Measurements from ENCODE around the gene CSF1R.

Gene CSF1R

DNA sequence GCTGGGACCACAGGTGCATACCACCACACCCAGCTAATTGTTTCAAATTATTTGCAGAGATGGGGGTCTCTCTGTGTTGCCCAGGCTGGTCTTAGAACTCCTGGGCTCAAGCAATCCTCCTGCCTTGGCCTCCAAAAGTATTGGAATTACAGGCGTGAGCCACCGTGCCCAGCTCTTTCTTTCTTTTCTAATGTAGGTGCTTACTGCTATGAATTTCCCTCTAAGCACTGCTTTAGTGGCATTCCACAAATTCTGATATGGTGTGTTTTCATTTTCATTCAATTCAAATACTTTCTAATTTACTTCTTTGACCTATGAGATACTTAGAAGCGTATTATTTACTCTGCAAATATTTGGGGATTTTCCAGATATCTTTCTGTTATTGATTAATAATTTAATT lies 70.9 kb downstream of the CSF1R start:
- Mint-ChIP-seq H3K9me3 (peaks cover 6% of the 10 kb centered on the region), H3K27ac (no peak overlapping the region), H3K36me3 (peaks cover 71% of the 10 kb centered on the region), H3K4me1 (peaks cover 2% of the 10 kb centered on the region), H3K27me3 (no peaks in the 10 kb centered on the region), H3K4me3 (no peak overlapping the region)
- CTCF ChIA-PET = interaction anchor here (0.6 kb wide), 1 partner anchor 13 kb away, joined by 3 read pairs; no protein-coding TSS in a partner anchor
- DNase-seq = no peak

DNA sequence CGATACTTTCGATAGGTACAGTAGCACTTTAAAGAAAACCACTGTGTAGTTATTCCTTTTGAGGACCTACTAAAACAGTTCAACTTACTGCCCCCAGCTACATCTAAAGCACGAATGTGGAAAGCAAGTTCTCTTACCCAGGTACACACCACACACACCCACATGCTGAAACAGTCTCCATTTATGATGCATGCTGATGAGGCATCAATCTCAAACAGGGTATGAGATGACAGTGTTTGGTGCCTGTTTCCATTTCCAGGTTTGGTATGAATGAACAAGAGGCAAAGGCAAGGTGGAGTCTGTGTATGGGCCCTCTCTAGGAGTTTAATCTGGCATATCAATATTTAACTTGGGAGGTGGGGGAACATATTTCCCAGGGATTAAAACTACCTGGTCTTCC lies 71.9 kb downstream of the CSF1R start:
- Mint-ChIP-seq H3K27ac (no peak overlapping the region), H3K9me3 (peaks cover 6% of the 10 kb centered on the region), H3K4me1 (no peaks in the 10 kb centered on the region), H3K4me3 (no peak overlapping the region), H3K36me3 (peaks cover 77% of the 10 kb centered on the region), H3K27me3 (no peaks in the 10 kb centered on the region)
- CTCF ChIA-PET = no interaction called here
- DNase-seq = no peak

DNA sequence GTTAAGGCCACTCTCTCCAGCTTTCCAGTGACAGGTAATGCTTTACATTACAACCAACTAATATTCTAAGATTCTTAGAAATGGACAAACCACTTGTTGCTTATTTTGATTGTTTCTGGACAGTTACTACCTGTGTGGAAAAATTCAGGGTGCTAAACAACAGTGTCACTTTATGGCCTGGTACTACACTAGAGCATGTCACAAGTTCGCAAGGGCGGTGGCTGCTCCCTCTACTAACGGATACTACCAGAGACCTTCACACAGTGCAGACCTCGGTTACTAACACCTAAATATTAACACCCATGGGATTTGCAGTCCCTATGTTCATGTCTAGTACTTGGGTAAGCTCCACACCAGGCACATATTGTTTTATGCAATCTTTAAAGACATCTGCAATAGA lies 72.4 kb downstream of the CSF1R start:
- no peaks in the 10 kb centered on the region for H3K27me3 Mint-ChIP-seq

DNA sequence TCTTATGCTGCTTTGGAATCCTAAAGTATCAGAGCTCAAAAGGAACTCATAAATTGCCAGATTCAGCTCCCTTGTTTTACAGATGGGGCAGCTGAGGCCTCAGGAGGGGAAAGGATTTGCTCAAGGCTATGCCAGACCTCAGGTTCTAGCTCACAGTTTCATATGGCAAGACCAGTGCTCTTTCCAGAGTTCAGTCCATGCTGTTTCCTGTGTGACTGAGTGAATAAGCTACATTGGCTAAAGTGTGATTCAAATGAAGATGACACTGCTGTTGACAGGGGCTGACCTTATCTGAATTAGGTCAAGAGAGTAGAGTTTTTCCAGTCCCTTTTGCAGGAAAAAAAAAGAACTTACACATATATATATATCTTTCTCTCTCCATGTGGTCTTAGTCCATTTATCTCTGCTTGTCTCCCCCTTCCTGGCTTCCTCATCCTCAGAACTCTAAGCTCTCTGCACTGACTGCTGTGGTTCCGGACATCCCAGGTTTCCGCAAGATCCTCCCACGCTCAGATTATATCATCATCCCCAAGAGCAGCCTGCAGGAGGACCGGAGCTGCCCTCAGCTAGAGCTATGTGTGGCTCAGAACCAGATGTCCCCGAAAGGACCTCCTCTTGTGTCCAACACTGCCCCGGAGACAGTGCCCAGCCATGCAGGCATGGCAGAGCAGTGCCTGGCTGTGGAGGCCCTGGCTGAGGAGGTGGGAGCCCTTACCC lies 76.5 kb downstream of the CSF1R start:
- H3K36me3 Mint-ChIP-seq = peaks cover 66% of the 10 kb centered on the region
- no peak overlapping the region for H3K27ac Mint-ChIP-seq
- H3K27me3 Mint-ChIP-seq = no peaks in the 10 kb centered on the region
- H3K4me1 Mint-ChIP-seq = peaks cover 9% of the 10 kb centered on the region
- CTCF ChIA-PET = interaction anchor here (1.0 to 1.3 kb wide), 3 partner anchors 19 to 176 kb away, joined by 3 to 4 read pairs (median 4); no protein-coding TSS in a partner anchor
- H3K4me3 Mint-ChIP-seq = no peak overlapping the region
- no peaks in the 10 kb centered on the region for H3K9me3 Mint-ChIP-seq
- no peak for DNase-seq

More for the DNA sequence above, 72.4 kb downstream of the CSF1R start:
- CTCF ChIA-PET = no interaction called here
- Mint-ChIP-seq H3K27ac (no peak overlapping the region), H3K4me3 (no peak overlapping the region), H3K9me3 (peaks cover 6% of the 10 kb centered on the region), H3K36me3 (peaks cover 74% of the 10 kb centered on the region), H3K4me1 (no peaks in the 10 kb centered on the region)
- DNase-seq = no peak

DNA sequence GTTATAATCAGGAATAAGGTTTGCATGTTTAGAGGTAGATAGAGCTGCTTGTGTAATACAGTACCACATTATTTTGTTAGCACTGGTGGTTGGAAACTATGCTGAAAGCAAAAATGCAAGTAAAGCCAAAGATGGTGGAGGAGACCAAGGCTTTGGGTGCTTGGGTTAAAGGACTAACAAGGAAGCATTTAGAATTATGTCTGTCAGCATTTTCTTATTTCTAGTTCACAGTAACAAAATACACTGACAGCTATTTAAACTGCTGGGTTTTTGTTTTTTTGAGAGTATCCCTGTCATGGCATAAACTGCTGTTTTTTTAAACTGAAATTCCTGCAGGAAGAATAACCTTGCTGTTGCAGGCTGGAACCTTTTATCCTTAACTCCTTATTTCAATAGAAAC lies 79.3 kb downstream of the CSF1R start:
- no peak overlapping the region for H3K27ac Mint-ChIP-seq
- peaks cover 30% of the 10 kb centered on the region for H3K4me1 Mint-ChIP-seq
- H3K9me3 Mint-ChIP-seq = no peaks in the 10 kb centered on the region
- H3K36me3 Mint-ChIP-seq = peaks cover 55% of the 10 kb centered on the region
- DNase-seq = no peak
- no peak overlapping the region for H3K4me3 Mint-ChIP-seq
- no peaks in the 10 kb centered on the region for H3K27me3 Mint-ChIP-seq
- CTCF ChIA-PET = interaction anchor here (1.2 to 1.5 kb wide), 2 partner anchors 14 to 16 kb away, joined by 3 read pairs; no protein-coding TSS in a partner anchor

DNA sequence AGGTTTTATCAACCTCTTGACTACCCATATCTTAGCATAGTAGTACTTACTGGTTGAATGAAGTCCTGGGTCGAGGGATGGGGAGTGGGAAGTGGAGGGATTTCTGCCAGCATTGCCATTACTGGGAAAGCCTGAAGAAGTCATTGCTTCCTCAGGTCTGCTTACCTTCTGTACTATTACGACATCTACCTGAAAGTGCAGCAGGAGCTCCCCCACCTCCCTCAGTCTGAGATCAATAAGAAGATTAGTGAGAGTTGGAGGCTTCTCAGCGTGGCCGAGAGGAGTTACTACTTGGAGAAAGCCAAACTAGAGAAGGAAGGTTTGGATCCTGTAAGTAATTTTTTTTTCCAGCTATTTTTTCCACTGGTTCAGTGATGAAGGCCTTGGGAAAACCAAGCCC lies 80.0 kb downstream of the CSF1R start:
- Mint-ChIP-seq H3K27me3 (no peaks in the 10 kb centered on the region), H3K36me3 (peaks cover 50% of the 10 kb centered on the region), H3K9me3 (no peaks in the 10 kb centered on the region), H3K27ac (no peak overlapping the region), H3K4me3 (no peak overlapping the region), H3K4me1 (peaks cover 34% of the 10 kb centered on the region)
- no peak for DNase-seq
- CTCF ChIA-PET = interaction anchor here (1.0 to 1.5 kb wide), 4 partner anchors 15 to 117 kb away, joined by 3 to 4 read pairs (median 3); no protein-coding TSS in a partner anchor

Data from activated naive CD4-positive, alpha-beta T cell treated with anti-CD3 and anti-CD28 coated beads, Interleukin-2, amount 10 ng/mL, durations not matched to agents 7 days and 5 days (primary cell).